Heart right ventricle (tissue), 16 donors: ENCODE data around the gene UBD. TPM values are rescaled to one million over a fixed set of nuclear protein-coding genes. Genes with fewer than 3 reads are reported as not detected.

ENCODE experiments used
- ATAC-seq, 8 donors: fragments of 200-7000 bp; cut with Tn5 transposase; one replicate each; pipeline ENCODE4 v1.9.1; 2020; ENCODE audit warnings: mild to moderate bottlenecking in 8 of 8, moderate library complexity in 8 of 8, moderate number of reproducible peaks in 1 of 8
- DNase-seq, 2 donors: peaks; one replicate each; pipeline ENCODE4 v3.0.0-alpha.2; 2020
- H3K27ac ChIP-seq, 10 donors: fragments of 200-600 bp; sonication (generic) in 2 of 10; one replicate each; pipeline versions ENCODE4 v1.5.0 to v1.8.0; 2020 to 2022; ENCODE audit warnings: mild to moderate bottlenecking in 3 of 10
- H3K27me3 ChIP-seq, 7 donors: fragments of 200-600 bp; one replicate each; pipeline ENCODE4 v1.8.0; 2021 to 2022; ENCODE audit warnings: mild to moderate bottlenecking in 2 of 7
- H3K36me3 ChIP-seq, 9 donors: fragments of 200-600 bp; sonication (generic) in 1 of 9; one replicate each; pipeline versions ENCODE4 v1.5.0 to v1.8.0; 2020 to 2022; ENCODE audit warnings: mild to moderate bottlenecking in 2 of 9
- H3K4me1 ChIP-seq, 9 donors: fragments of 200-600 bp; sonication (generic) in 1 of 9; one replicate each; pipeline versions ENCODE4 v1.5.0 to v1.8.0; 2020 to 2022; ENCODE audit warnings: mild to moderate bottlenecking in 4 of 9
- H3K4me3 ChIP-seq, 10 donors: fragments of 200-600 bp; sonication (generic) in 2 of 10; one replicate each; pipeline versions ENCODE4 v1.5.0 to v1.8.0; 2020 to 2022; ENCODE audit warnings: mild to moderate bottlenecking in 7 of 10, moderate library complexity in 2 of 10
- H3K9me3 ChIP-seq, 11 donors: fragments of 200-600 bp in 10 of 11; sonication (generic) in 2 of 11; one replicate each; pipeline versions ENCODE4 v1.5.0 to v1.8.0; 2013 to 2022; ENCODE audit warnings: mild to moderate bottlenecking in 2 of 11, control low read depth in 1 of 11, moderate library complexity in 1 of 11
- CTCF ChIP-seq, 9 donors: fragments of 200-600 bp; sonication (generic) in 2 of 9; IDR thresholded peaks; one replicate each; pipeline versions ENCODE4 v1.5.0 to v1.8.0; 2021 to 2022; ENCODE audit warnings: antibody characterized with exemption in 9 of 9, mild to moderate bottlenecking in 5 of 9, moderate library complexity in 1 of 9
- WGBS, 2 donors: extraction: QIAGEN DNeasy Blood & Tissue Kit; methylation state at CpG; one replicate each; pipeline ENCODE4 v1.1.7; 2013; ENCODE audit warnings: inconsistent platforms in 1 of 2; 5-methylcytosine and 5-hydroxymethylcytosine counted together
- intact Hi-C, 10 donors: fragments of 100-400 bp; cut with DNase I; formaldehyde crosslinking; loops; one replicate each; pipeline versions ENCODE4 v1.11.1 to v1.14.2; 2022
- polyA plus RNA-seq, 2 donors: library from polyadenylated mRNA; stranded (reverse); fragments of 200-250 nt; gene quantifications; one replicate each; pipeline ENCODE4 v1.2.3, GENCODE V29; 2013
- total RNA-seq, 10 donors: library from RNA; stranded (reverse); fragmentation: NEBNext Ultra II Directional in 3 of 10; extraction: Animal tissue kit (Norgen Biotek cat#: 25700) in 3 of 10; gene quantifications; one replicate each; pipeline versions ENCODE4 v1.2.1 to v1.2.4, GENCODE V29; 2021 to 2023
- donor health status: Arrhythmogenic right ventricular cardiomyopathy.
- donor health status: ischemic (EF 13 %, LVEDD 7.1; RV severe dilation, severe dysfunction).
- donor health status: healthy with polysubstance abuse.
- donor health status: DM: no; HTN: yes; CAD: no.
- donor health status: DM: no; HTN: no; CAD: no.
- donor health status: ischemic (EF 25% LVEDD 6.9; RV normal size, moderate dysfunction).
- donor health status: ischemic (EF 25% LVEDD 5.7; RV mildly dilated, moderate dysfunction).
- donor health status: healthy.
- donor health status: DM: yes; HTN: yes; CAD: no.
- donor health status: Ischemic cardiomyopathy.
- donor health status: ischemic (EF 35%, LVEDD 5.7; RV mildly dilated, moderate dysfunction).
- donor health status: nonischemic (EF 11% LVEDD 7.7; RV severe dilation, severe dysfunction).
- donor health status: DM: yes; HTN: yes; CAD: no.
- donor health status: PGD.
- donor health status: ischemic (EF 29% LVEDD 5.4; RV normal size, mild dysfunction).
- donor health status: nonischemic (EF 23%, LVEDD 6.1; RV moderate dilation, normal function).

Gene UBD
- total and polyA plus RNA-seq, 12 donors: 0.23 to 53.8 (median 0.42) TPM; not detected in 7

- intact Hi-C loops: no loop called here
- no peaks in the 10 kb centered on the region for H3K36me3 ChIP-seq
- 68 to 73% methylated on average over 2 of the region's 2 CpGs for WGBS, 2 donors
- H3K9me3 ChIP-seq: no peaks in the 10 kb centered on the region
- H3K27ac ChIP-seq: no peak overlapping the region
- TF ChIP-seq CTCF (IDR thresholded peaks at IDR 0.05): no peak
- no peak for DNase-seq
- H3K27me3 ChIP-seq: peaks cover 0 to 80% (median 51%) of the 10 kb centered on the region in 7 donors
- no peaks in the 10 kb centered on the region for H3K4me1 ChIP-seq
- H3K4me3 ChIP-seq: no peak overlapping the region
- no peak for ATAC-seq
Observed at GRCh38 chr6:29567541-29567940, 8.0 kb upstream of the UBD start.

GRCh38 chr6:29566856-29567255 is 7.3 kb upstream of the UBD start:
- no peak overlapping the region for H3K27ac ChIP-seq
- no peaks in the 10 kb centered on the region for H3K36me3 ChIP-seq
- no peak for DNase-seq
- H3K9me3 ChIP-seq: no peaks in the 10 kb centered on the region
- ATAC-seq: no peak
- intact Hi-C loops: no loop called here
- no peak overlapping the region for H3K4me3 ChIP-seq
- H3K27me3 ChIP-seq: peaks cover 0 to 80% (median 47%) of the 10 kb centered on the region in 7 donors
- 73 to 82% methylated on average over 5 of the region's 5 CpGs for WGBS, 2 donors
- TF ChIP-seq CTCF (IDR thresholded peaks at IDR 0.05): no peak
- H3K4me1 ChIP-seq: no peaks in the 10 kb centered on the region

GRCh38 chr6:29564875-29565274 is 5.3 kb upstream of the UBD start:
- no peak overlapping the region for H3K4me3 ChIP-seq
- peaks cover 0 to 79% (median 42%) of the 10 kb centered on the region in 7 donors for H3K27me3 ChIP-seq
- intact Hi-C loops: no loop called here
- TF ChIP-seq CTCF (IDR thresholded peaks at IDR 0.05): no peak
- no peak for ATAC-seq
- peaks cover 0 to 5% (median 0%) of the 10 kb centered on the region in 9 donors for H3K4me1 ChIP-seq
- no peaks in the 10 kb centered on the region for H3K9me3 ChIP-seq
- H3K36me3 ChIP-seq: no peaks in the 10 kb centered on the region
- DNase-seq: no peak
- H3K27ac ChIP-seq: no peak overlapping the region

- no peaks in the 10 kb centered on the region for H3K36me3 ChIP-seq
- H3K9me3 ChIP-seq: no peaks in the 10 kb centered on the region
- no peak for TF ChIP-seq CTCF (IDR thresholded peaks at IDR 0.05)
- no peak overlapping the region for H3K27ac ChIP-seq
- WGBS, 2 donors: 65 to 82% methylated on average over 3 of the region's 3 CpGs
- H3K4me3 ChIP-seq: no peak overlapping the region
- peaks cover 0 to 6% (median 0%) of the 10 kb centered on the region in 9 donors for H3K4me1 ChIP-seq
- DNase-seq: no peak
- intact Hi-C loops: no loop called here
- no peak for ATAC-seq
- peaks cover 0 to 81% (median 32%) of the 10 kb centered on the region in 7 donors for H3K27me3 ChIP-seq
Observed at GRCh38 chr6:29563435-29563965, 4.0 kb upstream of the UBD start.
